ENCODE results near the gene RINL.

- TF ChIP-seq FOS (IDR thresholded peaks at IDR 0.05; ENCODE audit: low read depth, low read length) (no peak), CTCF (conservative IDR thresholded peaks at IDR 0.05; ENCODE audit: low read depth, low read length) (no peak), MXI1 (IDR thresholded peaks at IDR 0.05; ENCODE audit: borderline replicate concordance, low read depth, low read length) (no peak), ELK1 (IDR thresholded peaks at IDR 0.05; ENCODE audit: borderline replicate concordance, low read depth, low read length) (no peak), POLR2A (IDR thresholded peaks at IDR 0.05; ENCODE audit: low read depth, low read length) (no peak), MAZ (IDR thresholded peaks at IDR 0.05; ENCODE audit: borderline replicate concordance, low read depth, low read length) (no peak), RAD21 (IDR thresholded peaks at IDR 0.05; ENCODE audit: low read length) (no peak), SMC3 (IDR thresholded peaks at IDR 0.05; ENCODE audit: low read depth, low read length) (no peak), CEBPB (IDR thresholded peaks at IDR 0.05; ENCODE audit: low read depth, low read length) (no peak), MAFK (IDR thresholded peaks at IDR 0.05; ENCODE audit: low read depth, low read length) (no peak), CHD1 (IDR thresholded peaks at IDR 0.05; ENCODE audit: low read depth, low read length) (no peak)
Measured at GRCh38 chr19:38918526-38918925, 40.5 kb upstream of the RINL start.
